Lower leg skin (tissue), 4 donors: ENCODE results near the gene HMGCL. TPM values are rescaled to one million over a fixed set of nuclear protein-coding genes. Genes with fewer than 3 reads are reported as not detected.

ENCODE experiments used
- DNase-seq, 2 donors: peaks; one replicate each; pipeline ENCODE4 v3.0.0-alpha.2; 2019; ENCODE audit warnings: low spot score in 2 of 2
- H3K4me3 ChIP-seq: fragments of 200-600 bp; sonication (generic); 2 replicates; pipeline ENCODE4 v1.5.1; 2017; ENCODE audit warnings: mild to moderate bottlenecking, low read depth; ENCODE audit not compliant: poor library complexity, severe bottlenecking
- POLR2A ChIP-seq, 2 donors: fragments of 450-650 bp; IDR thresholded peaks; one replicate each; pipeline ENCODE4 v1.6.1; 2016 to 2017; ENCODE audit warnings: antibody characterized with exemption in 2 of 2, mild to moderate bottlenecking in 1 of 2, moderate library complexity in 1 of 2
- WGBS, 2 donors: methylation state at CpG; one replicate each; pipeline ENCODE4 v1.1.5; 2018; 5-methylcytosine and 5-hydroxymethylcytosine counted together
- intact Hi-C: fragments of 100-400 bp; cut with DNase I; formaldehyde crosslinking; loops from one replicate; pipeline ENCODE4 v1.15.0; 2023; ENCODE audit warnings: low total_unique reads
- total RNA-seq, 4 donors: library from RNA; depleted of rRNA; stranded (reverse); fragments of >200 nt; gene quantifications; one replicate each; pipeline ENCODE4 v1.1.0, GENCODE V29; 2016
- TF ChIP-seq, protein P1 (sequence below), 3 donors: fragments of 450-650 bp; IDR thresholded peaks; one replicate each; pipeline ENCODE4 v1.5.1; 2016; ENCODE audit warnings: antibody characterized with exemption in 3 of 3, mild to moderate bottlenecking in 3 of 3, moderate library complexity in 2 of 3

The HMGCL gene
- total RNA-seq, 4 donors from 2014 or later = 30.9 to 44.9 (median 36.0) TPM

DNA sequence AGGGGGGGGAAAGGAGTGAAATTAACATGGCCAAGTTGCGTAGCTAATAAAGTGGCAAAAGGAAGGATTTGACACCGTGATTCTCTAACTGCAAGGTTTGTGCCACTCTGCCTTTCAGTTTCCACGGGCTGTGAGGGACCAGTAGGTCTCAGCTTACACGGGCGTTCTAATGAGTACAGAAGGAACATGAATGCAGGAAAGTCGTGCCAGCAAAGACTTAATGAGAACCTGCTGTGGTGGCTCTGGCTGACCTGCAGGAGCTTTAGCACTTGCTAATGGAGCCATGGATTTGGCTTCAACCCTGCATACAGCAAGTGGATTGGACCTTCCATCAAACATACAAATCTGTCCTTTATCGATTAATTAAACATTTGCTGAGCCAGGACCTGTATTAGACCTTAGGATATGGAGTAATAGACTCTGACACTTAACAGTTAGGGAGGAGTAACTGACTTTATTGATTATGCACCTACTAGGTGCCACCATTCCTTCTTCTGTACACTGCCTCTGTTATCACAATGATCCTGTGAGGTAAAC lies 62.1 kb downstream of the HMGCL start:
- no peak for TF ChIP-seq POLR2A (IDR thresholded peaks at IDR 0.05)
- TF ChIP-seq, protein P1, sequence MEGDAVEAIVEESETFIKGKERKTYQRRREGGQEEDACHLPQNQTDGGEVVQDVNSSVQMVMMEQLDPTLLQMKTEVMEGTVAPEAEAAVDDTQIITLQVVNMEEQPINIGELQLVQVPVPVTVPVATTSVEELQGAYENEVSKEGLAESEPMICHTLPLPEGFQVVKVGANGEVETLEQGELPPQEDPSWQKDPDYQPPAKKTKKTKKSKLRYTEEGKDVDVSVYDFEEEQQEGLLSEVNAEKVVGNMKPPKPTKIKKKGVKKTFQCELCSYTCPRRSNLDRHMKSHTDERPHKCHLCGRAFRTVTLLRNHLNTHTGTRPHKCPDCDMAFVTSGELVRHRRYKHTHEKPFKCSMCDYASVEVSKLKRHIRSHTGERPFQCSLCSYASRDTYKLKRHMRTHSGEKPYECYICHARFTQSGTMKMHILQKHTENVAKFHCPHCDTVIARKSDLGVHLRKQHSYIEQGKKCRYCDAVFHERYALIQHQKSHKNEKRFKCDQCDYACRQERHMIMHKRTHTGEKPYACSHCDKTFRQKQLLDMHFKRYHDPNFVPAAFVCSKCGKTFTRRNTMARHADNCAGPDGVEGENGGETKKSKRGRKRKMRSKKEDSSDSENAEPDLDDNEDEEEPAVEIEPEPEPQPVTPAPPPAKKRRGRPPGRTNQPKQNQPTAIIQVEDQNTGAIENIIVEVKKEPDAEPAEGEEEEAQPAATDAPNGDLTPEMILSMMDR (IDR thresholded peaks at IDR 0.05) = no peak
- no peak for DNase-seq
- no peak overlapping the region for H3K4me3 ChIP-seq
- intact Hi-C loops = no loop called here
- WGBS, 2 donors = 64 to 81% methylated on average over 7 of the region's 7 CpGs

DNA sequence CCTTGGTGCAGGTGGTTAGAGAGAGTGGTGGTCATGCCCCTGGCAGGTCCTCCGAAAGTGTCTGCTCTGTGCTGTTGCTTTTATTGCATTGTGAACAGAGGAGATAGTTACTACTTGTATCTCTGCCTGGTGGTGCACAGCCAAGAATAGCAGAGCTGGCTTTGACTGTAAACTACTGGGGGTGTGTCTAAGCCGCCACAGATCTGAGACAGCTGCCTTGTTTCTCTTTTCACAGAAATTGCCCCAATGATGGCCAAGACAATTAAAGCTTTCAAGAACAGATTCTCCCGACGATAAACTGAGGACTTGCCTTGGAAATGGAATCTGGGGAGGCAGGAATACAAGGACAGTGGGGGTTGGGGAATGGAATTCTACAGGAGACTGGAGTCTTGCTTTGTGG lies 66.0 kb downstream of the HMGCL start:
- peak in 1 of 2 donors; percentile 28 for DNase-seq
- no peak overlapping the region for H3K4me3 ChIP-seq
- WGBS, 2 donors = 41 to 50% methylated on average over 4 of the region's 4 CpGs
- TF ChIP-seq, protein P1 (IDR thresholded peaks at IDR 0.05) = no peak
- no peak for TF ChIP-seq POLR2A (IDR thresholded peaks at IDR 0.05)
- intact Hi-C loops = no loop called here

DNA sequence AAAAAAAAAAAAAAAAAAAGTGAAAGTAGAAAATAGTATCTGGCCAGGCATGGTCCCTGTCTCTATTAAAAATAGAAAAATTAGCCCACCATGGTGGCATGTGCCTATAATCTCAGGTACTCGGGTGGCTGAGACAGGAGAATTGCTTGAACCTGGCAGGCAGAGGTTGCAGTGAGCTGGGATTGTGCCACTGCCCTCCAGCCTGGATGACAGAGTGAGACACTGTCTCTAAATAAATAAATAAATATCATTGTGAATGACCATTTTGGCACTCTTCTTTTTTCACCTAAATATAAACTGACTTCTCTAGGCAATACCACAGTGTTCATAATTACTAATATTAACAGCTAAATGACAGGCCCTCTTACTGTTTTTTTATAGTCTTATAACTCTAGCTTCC lies 67.4 kb downstream of the HMGCL start:
- no peak overlapping the region for H3K4me3 ChIP-seq
- intact Hi-C loops = no loop called here
- TF ChIP-seq, protein P1 (IDR thresholded peaks at IDR 0.05) = no peak
- TF ChIP-seq POLR2A (IDR thresholded peaks at IDR 0.05) = no peak
- WGBS, 2 donors = 94 to 96% methylated on average over 1 of the region's 1 CpG
- DNase-seq = no peak

DNA sequence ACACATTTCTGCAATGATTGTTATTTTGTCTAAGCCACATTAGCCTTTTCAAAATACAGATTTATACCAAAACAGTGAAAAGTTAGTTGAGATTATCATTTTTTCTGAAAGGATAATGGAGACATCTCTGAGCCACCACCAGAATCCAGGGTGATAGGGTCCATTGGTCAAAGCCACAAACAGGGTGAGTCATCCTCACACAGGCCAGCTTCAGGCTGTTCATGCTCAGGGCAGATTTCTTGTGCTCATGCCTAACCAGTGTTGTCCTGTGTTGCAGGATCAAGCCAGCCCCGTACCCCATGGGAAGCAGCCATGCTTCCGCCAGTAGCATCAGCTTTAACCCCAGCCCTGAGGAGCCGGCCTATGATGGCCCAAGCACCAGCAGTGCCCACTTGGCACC lies 68.6 kb downstream of the HMGCL start:
- no peak for TF ChIP-seq POLR2A (IDR thresholded peaks at IDR 0.05)
- TF ChIP-seq, protein P1 (IDR thresholded peaks at IDR 0.05) = no peak
- no peak for DNase-seq
- WGBS, 2 donors = 92 to 100% methylated on average over 3 of the region's 3 CpGs
- intact Hi-C loops = no loop called here
- H3K4me3 ChIP-seq = no peak overlapping the region

DNA sequence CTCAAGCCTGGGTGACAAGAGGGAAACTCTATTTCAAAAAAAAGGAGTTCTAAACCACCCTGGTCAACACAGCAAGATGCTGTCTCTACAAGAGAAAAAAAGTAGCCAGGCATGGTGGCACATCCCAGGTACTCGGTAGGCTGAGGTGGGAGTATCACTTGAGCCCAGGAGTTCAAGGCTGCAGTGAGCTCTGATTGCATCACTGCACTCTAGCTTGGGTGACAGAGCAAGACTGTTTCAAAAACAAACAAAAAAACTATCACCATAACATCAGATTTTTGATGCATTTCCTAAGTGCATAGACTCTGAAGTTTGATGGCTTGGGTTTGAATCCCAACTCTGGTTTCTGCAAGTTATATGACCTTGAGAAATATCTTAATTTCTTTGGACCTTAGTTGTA lies 72.3 kb downstream of the HMGCL start:
- TF ChIP-seq POLR2A (IDR thresholded peaks at IDR 0.05) = no peak
- TF ChIP-seq, protein P1 (IDR thresholded peaks at IDR 0.05) = no peak
- WGBS, 2 donors = 88 to 100% methylated on average over 1 of the region's 1 CpG
- no peak overlapping the region for H3K4me3 ChIP-seq
- intact Hi-C loops = no loop called here
- DNase-seq = no peak

Other genes with a start within 250 kb of the HMGCL start
- gene RPL11, start 133.6 kb downstream of the HMGCL start, total RNA-seq = 1,000 to 10,000 TPM; 1,119 to 1,710 (median 1,561) TPM
- 10 to 100 TPM; 33.6 to 40.4 (median 39.9) TPM for gene ELOA, start 82.0 kb downstream of the HMGCL start, total RNA-seq
- 100 to 1,000 TPM in 1 of 4 donors, 10 to 100 TPM in 3; 77.0 to 115 (median 85.7) TPM for gene PITHD1, start 47.0 kb downstream of the HMGCL start, total RNA-seq
- gene LYPLA2, start 34.3 kb downstream of the HMGCL start, total RNA-seq = 10 to 100 TPM; 57.6 to 76.0 (median 66.7) TPM
- gene GALE, start 24.7 kb downstream of the HMGCL start, total RNA-seq = 10 to 100 TPM; 12.8 to 39.3 (median 29.5) TPM
- gene FUCA1, start 42.9 kb upstream of the HMGCL start, total RNA-seq = 10 to 100 TPM; 11.6 to 23.5 (median 18.7) TPM
- gene CNR2, start 87.9 kb upstream of the HMGCL start, total RNA-seq = not detected
- gene PNRC2, start 134.4 kb upstream of the HMGCL start, total RNA-seq = 10 to 100 TPM; 65.0 to 84.6 (median 80.0) TPM
- gene SRSF10, start 154.9 kb upstream of the HMGCL start, total RNA-seq = 10 to 100 TPM; 41.3 to 68.3 (median 47.4) TPM